Erythroblast (primary cell): ENCODE results near the gene PIGL.

ENCODE experiments used
- GATA1 ChIP-seq: IDR thresholded peaks from 2 replicates; pipeline ENCODE4 v1.6.1; 2011; ENCODE audit warnings: low read depth, mild to moderate bottlenecking, control low read depth, low read length, moderate library complexity
- POLR2A ChIP-seq: IDR thresholded peaks from 2 replicates; pipeline ENCODE4 v1.6.1; 2011; ENCODE audit warnings: mild to moderate bottlenecking, low read length

DNA sequence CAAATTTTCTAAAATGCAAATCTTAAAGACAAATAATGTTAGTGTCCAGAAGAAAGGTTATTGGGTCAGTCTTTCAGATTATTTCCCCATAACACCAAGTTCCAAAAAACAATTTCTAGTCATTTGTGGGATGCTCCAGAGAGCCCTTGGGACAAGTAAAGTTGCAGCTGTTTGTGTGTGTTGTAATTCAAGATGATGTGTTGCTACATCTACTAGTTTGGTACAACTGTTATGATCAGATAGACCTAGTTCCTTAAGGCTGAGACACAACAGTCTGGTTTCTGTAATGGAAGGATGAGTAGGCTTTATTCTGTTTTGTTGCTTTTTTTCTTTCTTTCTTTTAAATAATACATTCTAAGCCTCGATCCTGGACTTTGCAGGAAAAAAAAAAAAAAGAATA is 41.9 kb downstream of the PIGL start:
- no peak for TF ChIP-seq POLR2A
- no peak for TF ChIP-seq GATA1
